IMR-90 (cell line): ENCODE data around the gene ITPK1. TPM values are rescaled to one million over a fixed set of nuclear protein-coding genes. Genes with fewer than 3 reads are reported as not detected.

Experiments
- ATAC-seq: fragments of 200-7000 bp; cut with Tn5 transposase; 2 replicates; pipeline ENCODE4 v1.9.1; 2020; ENCODE audit warnings: low read depth, mild to moderate bottlenecking, moderate library complexity
- BruUV-seq: library from RNA; stranded (reverse); fragments of 400-500 nt; replicated peaks from 2 replicates; lab custom pipeline; 2021; lab: Mats Ljungman, UMichigan
- CTCF ChIA-PET: fragments of 300-600 bp; formaldehyde crosslinking; extraction: SDS; loops from one replicate; lab custom pipeline; 2021; ENCODE audit warnings: antibody characterized with exemption; lab: Yijun Ruan, JAX
- POLR2A ChIA-PET: fragments of 300-600 bp; sonication (Branson Sonifier 250); formaldehyde crosslinking; loops from one replicate; lab custom pipeline; 2022; ENCODE audit warnings: antibody characterized with exemption; ENCODE audit not compliant: unreplicated experiment; lab: Charles Lee
- DNase-seq: peaks from one replicate; pipeline ENCODE4 v3.0.0; 2013
- H2AFZ ChIP-seq: replicated peaks from 2 replicates; pipeline ENCODE3; 2013; ENCODE audit warnings: low read length, mild to moderate bottlenecking; ENCODE audit not compliant: poor library complexity
- H2AK5ac ChIP-seq: 2 replicates; pipeline ENCODE4 v1.6.1; 2013; ENCODE audit warnings: low read depth, low read length, inconsistent platforms
- H2AK9ac ChIP-seq: replicated peaks from 2 replicates; pipeline ENCODE3; 2013; ENCODE audit warnings: mild to moderate bottlenecking, low read depth, low read length, moderate library complexity; ENCODE audit not compliant: poor library complexity
- H2BK120ac ChIP-seq: 2 replicates; pipeline ENCODE4 v1.6.1; 2013; ENCODE audit warnings: low read depth, low read length, inconsistent platforms
- H2BK15ac ChIP-seq: 3 replicates; pipeline ENCODE4 v1.6.1; 2013; ENCODE audit warnings: low read depth, low read length, inconsistent platforms
- H2BK20ac ChIP-seq: 2 replicates; pipeline ENCODE4 v1.6.1; 2013; ENCODE audit warnings: low read depth, mild to moderate bottlenecking, inconsistent platforms, low read length, moderate library complexity
- H2BK5ac ChIP-seq: 2 replicates; pipeline ENCODE4 v1.6.1; 2013; ENCODE audit warnings: mild to moderate bottlenecking, low read depth, low read length, inconsistent platforms; ENCODE audit not compliant: poor library complexity, severe bottlenecking
- H3K14ac ChIP-seq: replicated peaks from 2 replicates; pipeline ENCODE4 v1.6.1; 2013; ENCODE audit warnings: low read depth, low read length, inconsistent platforms
- H3K18ac ChIP-seq: 2 replicates; pipeline ENCODE4 v1.6.1; 2013; ENCODE audit warnings: low read depth, low read length, control low read depth
- H3K23ac ChIP-seq: 2 replicates; pipeline ENCODE4 v1.6.1; 2013; ENCODE audit warnings: low read depth, low read length, inconsistent platforms
- H3K27ac ChIP-seq: 2 replicates; pipeline ENCODE4 v1.5.1; 2013; ENCODE audit warnings: mild to moderate bottlenecking, control low read depth, low read length; ENCODE audit not compliant: insufficient read depth
- H3K27me3 ChIP-seq: 2 replicates; pipeline ENCODE4 v1.6.1; 2013; ENCODE audit warnings: low read length; ENCODE audit not compliant: control insufficient read depth, insufficient read depth
- H3K36me3 ChIP-seq: 2 replicates; pipeline ENCODE4 v1.6.1; 2013; ENCODE audit warnings: low read length, mixed read lengths; ENCODE audit not compliant: control insufficient read depth, insufficient read depth
- H3K4ac ChIP-seq: 2 replicates; pipeline ENCODE4 v1.6.1; 2013; ENCODE audit warnings: low read depth, low read length, inconsistent platforms
- H3K4me1 ChIP-seq: 2 replicates; pipeline ENCODE4 v1.6.1; 2013; ENCODE audit warnings: low read length, mixed read lengths; ENCODE audit not compliant: control insufficient read depth, insufficient read depth
- H3K4me2 ChIP-seq: 2 replicates; pipeline ENCODE4 v1.6.1; 2013; ENCODE audit warnings: low read depth, mild to moderate bottlenecking, control low read depth, low read length, moderate library complexity
- H3K4me3 ChIP-seq: 2 replicates; pipeline ENCODE4 v1.5.1; 2013; ENCODE audit warnings: low read depth, mild to moderate bottlenecking, control low read depth, low read length, moderate library complexity; ENCODE audit not compliant: insufficient read depth
- H3K56ac ChIP-seq: 2 replicates; pipeline ENCODE4 v1.6.1; 2013; ENCODE audit warnings: low read length, inconsistent platforms; ENCODE audit not compliant: insufficient read depth; ENCODE audit errors: extremely low read depth
- H3K79me1 ChIP-seq, 2 experiments: 2 replicates each; pipeline ENCODE4 v1.6.1; 2013; ENCODE audit warnings: low read length in 2 of 2, inconsistent platforms in 1 of 2, low read depth in 1 of 2
- H3K9ac ChIP-seq: 2 replicates; pipeline ENCODE4 v1.6.1; 2013; ENCODE audit warnings: low read depth, low read length, control low read depth
- H3K9me1 ChIP-seq: 2 replicates; pipeline ENCODE4 v1.6.1; 2013; ENCODE audit warnings: low read length, inconsistent platforms; ENCODE audit not compliant: insufficient read depth
- H3K9me3 ChIP-seq: 2 replicates; pipeline ENCODE4 v1.6.1; 2013; ENCODE audit warnings: low read length; ENCODE audit not compliant: control insufficient read depth, insufficient read depth
- H4K20me1 ChIP-seq: 2 replicates; pipeline ENCODE4 v1.6.1; 2013; ENCODE audit warnings: low read length, inconsistent platforms; ENCODE audit not compliant: insufficient read depth
- H4K5ac ChIP-seq: 2 replicates; pipeline ENCODE4 v1.6.1; 2013; ENCODE audit warnings: mild to moderate bottlenecking, low read depth, low read length, control low read depth
- H4K8ac ChIP-seq, 2 experiments: 2 replicates each; pipeline ENCODE4 v1.6.1; 2013; ENCODE audit warnings: low read depth in 2 of 2, low read length in 2 of 2, control low read depth in 1 of 2, inconsistent platforms in 1 of 2
- H4K91ac ChIP-seq: 2 replicates; pipeline ENCODE4 v1.6.1; 2013; ENCODE audit warnings: low read depth, low read length, inconsistent platforms; ENCODE audit not compliant: insufficient read depth
- BHLHE40 ChIP-seq: fragments of 150-350 bp; IDR thresholded peaks from 2 replicates; pipeline ENCODE4 v1.6.1; 2016; ENCODE audit warnings: mild to moderate bottlenecking, low read depth, low read length
- CEBPB ChIP-seq: IDR thresholded peaks from 2 replicates; pipeline ENCODE4 v1.6.1; 2012; ENCODE audit warnings: low read depth, low read length, improper control_type of control experiment
- CHD1 ChIP-seq: IDR thresholded peaks from 2 replicates; pipeline ENCODE4 v1.6.1; 2012; ENCODE audit warnings: low read depth, low read length, improper control_type of control experiment
- CTCF ChIP-seq: conservative IDR thresholded peaks from 2 replicates; pipeline ENCODE4 v1.5.1; 2012; ENCODE audit warnings: mild to moderate bottlenecking, low read depth, low read length, improper control_type of control experiment
- ELK1 ChIP-seq: fragments of 150-350 bp; IDR thresholded peaks from 2 replicates; pipeline ENCODE4 v1.6.1; 2016; ENCODE audit warnings: low read depth, mild to moderate bottlenecking, low read length, moderate library complexity, borderline replicate concordance
- FOS ChIP-seq: fragments of 150-350 bp; IDR thresholded peaks from 2 replicates; pipeline ENCODE4 v1.6.1; 2016; ENCODE audit warnings: low read depth, low read length
- MAFK ChIP-seq: IDR thresholded peaks from 2 replicates; pipeline ENCODE4 v1.6.1; 2012; ENCODE audit warnings: low read depth, low read length, improper control_type of control experiment
- MAZ ChIP-seq: IDR thresholded peaks from 2 replicates; pipeline ENCODE4 v1.6.1; 2012; ENCODE audit warnings: low read depth, mild to moderate bottlenecking, low read length, improper control_type of control experiment, moderate library complexity, borderline replicate concordance
- MXI1 ChIP-seq: IDR thresholded peaks from 2 replicates; pipeline ENCODE4 v1.6.1; 2012; ENCODE audit warnings: low read depth, mild to moderate bottlenecking, low read length, moderate library complexity, borderline replicate concordance
- NFE2L2 ChIP-seq: fragments of 150-350 bp; IDR thresholded peaks from 2 replicates; pipeline ENCODE4 v1.6.1; 2016; ENCODE audit warnings: low read depth, mild to moderate bottlenecking, low read length
- POLR2A ChIP-seq: IDR thresholded peaks from 2 replicates; pipeline ENCODE4 v1.6.1; 2012; ENCODE audit warnings: mild to moderate bottlenecking, low read depth, low read length
- RAD21 ChIP-seq: IDR thresholded peaks from 2 replicates; pipeline ENCODE4 v1.6.1; 2012; ENCODE audit warnings: low read length, improper control_type of control experiment
- RCOR1 ChIP-seq: IDR thresholded peaks from 2 replicates; pipeline ENCODE4 v1.6.1; 2012; ENCODE audit warnings: mild to moderate bottlenecking, low read length, improper control_type of control experiment; ENCODE audit not compliant: insufficient replicate concordance
- RFX5 ChIP-seq: IDR thresholded peaks from 2 replicates; pipeline ENCODE4 v1.8.0; 2012; ENCODE audit warnings: low read depth, mild to moderate bottlenecking, low read length, moderate library complexity
- SMC3 ChIP-seq: fragments of 150-350 bp; IDR thresholded peaks from 2 replicates; pipeline ENCODE4 v1.6.1; 2016; ENCODE audit warnings: low read depth, mild to moderate bottlenecking, antibody characterized with exemption, low read length, moderate library complexity
- USF2 ChIP-seq: fragments of 150-350 bp; IDR thresholded peaks from 2 replicates; pipeline ENCODE4 v1.6.1; 2017; ENCODE audit warnings: mild to moderate bottlenecking, antibody characterized with exemption, low read length, low read depth
- WGBS, 2 experiments: methylation state at CpG; one replicate each; pipeline versions ENCODE4 v1.1.5 to v1.1.7; 2013; ENCODE audit warnings: missing lambda C conversion rate in 2 of 2; ENCODE audit not compliant: insufficient read length in 1 of 2; ENCODE audit errors: extremely low coverage in 2 of 2; 5-methylcytosine and 5-hydroxymethylcytosine counted together
- dilution Hi-C: fragments of 300-500 bp; cut with HindIII; formaldehyde crosslinking; loops from one replicate; pipeline ENCODE4 v1.14.3; 2018; ENCODE audit warnings: low sequenced_read_pairs; ENCODE audit not compliant: unreplicated experiment
- in situ Hi-C: fragments of 300-500 bp; cut with MboI; formaldehyde crosslinking; loops from 3 replicates; pipeline ENCODE4 v1.14.3; 2019; ENCODE audit warnings: low sequenced_read_pairs, inconsistent platforms, mixed read lengths
- intact Hi-C: fragments of 100-400 bp; cut with micrococcal nuclease; formaldehyde crosslinking; loops from 2 replicates; pipeline ENCODE4 v1.10.0; 2022
- polyA plus RNA-seq, 3 experiments: library from polyadenylated mRNA; depleted of rRNA; stranded (reverse); fragments of >200 nt; gene quantifications; 2 replicates each; pipeline ENCODE4 v1.2.3, GENCODE V29; 2012; ENCODE audit warnings: low replicate concordance in 1 of 3
- total RNA-seq: library from RNA; depleted of rRNA; stranded (reverse); fragments of >200 nt; gene quantifications from 2 replicates; pipeline ENCODE4 v1.2.3, GENCODE V29; 2012

The ITPK1 gene
- total and polyA plus RNA-seq, 2 of the 4 experiments (the other 2 are of a cell fraction) = 21.7 to 26.9 TPM

GRCh38 chr14:93035585-93035916, 80.2 kb downstream of the ITPK1 start:
- TF ChIP-seq MXI1 = no peak
- no peak for TF ChIP-seq CHD1
- no peak for TF ChIP-seq RFX5
- no peak for TF ChIP-seq RCOR1
- no peak for TF ChIP-seq FOS
- TF ChIP-seq MAFK = no peak
- no peak for TF ChIP-seq RAD21
- TF ChIP-seq SMC3 = no peak
- no peak for TF ChIP-seq CEBPB
- TF ChIP-seq BHLHE40 = no peak
- TF ChIP-seq ELK1 = no peak
- no peak for TF ChIP-seq MAZ
- TF ChIP-seq USF2 = no peak
- TF ChIP-seq POLR2A = no peak
- no peak for TF ChIP-seq NFE2L2
- TF ChIP-seq CTCF = no peak
- BruUV-seq = no TSS peak
- Histone ChIP-seq H3K4ac (no peak overlapping the region), H3K23ac (no peak overlapping the region), H4K91ac (no peak overlapping the region), H3K14ac (no peak overlapping the region), H2AK9ac (no peak overlapping the region), H3K36me3 (no peaks in the 10 kb centered on the region), H2AK5ac (0 out of 2 replicates have a peak overlapping the region, but pooled peaks have one; percentile 3), H3K79me1 (no peaks in the 10 kb centered on the region), H3K18ac (no peak overlapping the region), H4K20me1 (peaks cover 4% of the 10 kb centered on the region), H3K4me2 (no peak overlapping the region), H3K27ac (no peak overlapping the region), H2BK20ac (no peak overlapping the region), H4K8ac (no peak overlapping the region), H2BK15ac (no peak overlapping the region), H3K9me1 (peaks cover 19% of the 10 kb centered on the region; the same call in 1 of the 2 replicates), H2BK120ac (no peak overlapping the region), H3K9me3 (no peaks in the 10 kb centered on the region), H2AFZ (no peak overlapping the region), H3K4me3 (no peak overlapping the region), H3K27me3 (no peaks in the 10 kb centered on the region; the same call in 1 of the 2 replicates), H3K56ac (no peak overlapping the region), H2BK5ac (no peak overlapping the region), H4K5ac (no peak overlapping the region), H3K4me1 (peaks cover 11% of the 10 kb centered on the region), H3K9ac (no peak overlapping the region)
- 100% methylated on average over 1 of the region's 5 CpGs; no CpG with 5 or more reads in 1 of the 2 experiments for WGBS, 2 experiments
- dilution Hi-C loops (no loop called here), intact Hi-C loops (no loop called here), in situ Hi-C loops (no loop called here)
- no peak for ATAC-seq
- POLR2A ChIA-PET = no interaction called here
- CTCF ChIA-PET = no interaction called here
- DNase-seq = no peak
